ENCODE data around the gene KIF21A.
"Not testable (repeated sequence)": the region's sequence is repeated elsewhere in the genome, so short reads cannot be mapped to it uniquely, and the experiment has no call there.

KIF21A gene

GRCh38 chr12:39443081-39443928, at the start of gene KIF21A:
Gene KIF21A, minus strand, starts transcription at chr12:39443120. Its CDS starts 150 bp downstream, at chr12:39442970.
- in situ Hi-C loops (cut with MboI; ENCODE audit: low sequenced_read_pairs): no loop called here

DNA sequence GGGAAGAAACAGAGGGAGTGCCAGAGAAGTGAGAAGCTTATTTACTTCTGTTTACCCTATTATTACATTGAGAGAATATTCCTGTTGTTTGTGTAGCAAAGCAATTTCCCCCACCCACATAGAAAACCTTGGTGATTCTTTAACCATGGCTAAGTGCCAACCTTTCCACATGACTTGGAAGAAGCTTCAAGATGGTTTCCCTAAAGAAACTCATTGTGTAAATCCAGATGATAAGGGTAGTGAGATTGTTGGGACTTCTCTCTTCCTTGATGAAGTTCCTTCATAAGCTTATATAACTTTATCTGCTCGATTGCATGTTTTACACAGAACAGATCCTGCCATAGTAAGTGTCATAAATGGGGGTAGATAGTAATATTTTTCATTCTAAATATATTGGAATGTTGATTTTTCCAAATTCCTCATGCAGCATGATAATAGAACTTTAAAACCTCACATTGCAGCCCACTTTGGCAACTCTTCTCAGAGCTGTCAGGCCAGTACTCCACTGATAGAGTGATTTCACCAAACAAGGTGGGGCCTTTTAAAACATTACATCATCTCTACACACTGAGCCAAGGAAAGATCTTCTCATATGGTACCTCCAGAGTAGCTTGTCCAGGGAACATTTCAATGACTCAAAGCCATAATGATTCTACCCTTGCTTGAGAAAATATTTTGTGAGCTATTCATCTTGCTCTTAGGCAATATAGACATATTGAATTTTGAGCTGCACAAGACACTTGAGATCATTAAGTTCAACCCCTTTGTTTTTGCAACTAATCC, 47.8 kb upstream of the KIF21A start:
- in situ Hi-C loops (cut with MboI; ENCODE audit: low sequenced_read_pairs): no loop called here

DNA sequence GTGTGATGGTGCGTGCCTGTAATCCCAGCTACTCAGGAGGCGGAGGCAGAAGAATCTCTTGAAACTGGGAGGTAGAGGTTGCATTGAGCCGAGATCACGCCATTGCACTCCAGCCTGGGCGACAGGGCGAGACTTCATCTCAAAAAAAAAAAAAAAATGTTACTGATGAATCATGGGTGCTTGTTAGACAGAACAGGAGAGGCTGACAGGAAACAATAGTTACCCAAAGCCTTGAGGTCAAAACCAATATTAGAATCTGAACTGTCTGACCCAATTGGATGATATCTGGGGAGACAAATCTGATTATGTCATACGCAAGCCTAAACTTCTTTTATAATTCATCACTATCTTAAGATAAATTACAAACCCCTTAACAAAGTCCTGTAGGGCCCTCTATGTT, 40.7 kb upstream of the KIF21A start:
- in situ Hi-C loops (cut with MboI; ENCODE audit: low sequenced_read_pairs): no loop called here

GRCh38 chr12:39483042-39483441, 40.1 kb upstream of the KIF21A start:
- in situ Hi-C loops (cut with MboI; ENCODE audit: low sequenced_read_pairs): no loop called here

DNA sequence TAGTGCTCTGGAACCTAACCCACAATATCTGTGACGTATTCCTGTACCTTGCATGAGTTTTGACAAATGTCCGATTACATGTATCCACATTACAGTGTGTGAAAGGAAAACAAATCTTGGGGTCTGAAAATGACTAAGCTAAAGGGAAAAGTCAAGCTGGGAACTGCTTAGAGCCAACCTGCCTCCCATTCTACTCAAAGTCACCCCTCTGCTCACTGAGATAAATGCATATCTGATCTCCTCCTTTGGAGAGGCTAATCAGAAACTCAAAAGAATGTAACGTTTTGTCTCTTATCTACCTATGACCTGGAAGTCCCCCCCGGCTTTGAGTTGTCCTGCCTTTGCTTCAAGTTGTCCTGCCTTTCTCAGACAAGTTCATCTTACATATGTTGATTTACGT, 34.0 kb upstream of the KIF21A start:
- in situ Hi-C loops (cut with MboI; ENCODE audit: low sequenced_read_pairs): no loop called here

DNA sequence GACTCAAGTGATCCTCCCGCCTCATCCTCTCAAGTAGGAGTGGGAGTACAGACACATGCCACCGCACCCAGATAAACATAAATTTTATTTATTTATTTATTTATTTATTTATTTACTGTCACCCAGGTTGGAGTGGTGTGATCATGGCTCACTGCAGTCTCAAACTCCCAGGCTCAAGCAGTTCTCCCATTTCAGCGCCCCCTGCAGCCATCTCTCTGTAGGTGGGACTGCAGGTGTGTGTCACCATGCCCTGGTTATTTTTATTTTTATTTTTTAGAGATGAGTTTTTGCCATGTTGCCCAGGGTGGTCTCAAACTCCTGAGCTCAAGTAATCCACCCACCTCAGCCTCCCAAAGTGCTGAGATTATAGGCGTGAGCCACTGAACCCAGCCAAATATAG, 33.2 kb upstream of the KIF21A start:
- in situ Hi-C loops (cut with MboI; ENCODE audit: low sequenced_read_pairs): no loop called here

- in situ Hi-C loops (cut with MboI; ENCODE audit: low sequenced_read_pairs): not testable (repeated sequence)
Measured at GRCh38 chr12:39475136-39475535, 32.2 kb upstream of the KIF21A start.

GRCh38 chr12:39467432-39467870, 24.5 kb upstream of the KIF21A start:
- in situ Hi-C loops (cut with MboI; ENCODE audit: low sequenced_read_pairs): no loop called here

DNA sequence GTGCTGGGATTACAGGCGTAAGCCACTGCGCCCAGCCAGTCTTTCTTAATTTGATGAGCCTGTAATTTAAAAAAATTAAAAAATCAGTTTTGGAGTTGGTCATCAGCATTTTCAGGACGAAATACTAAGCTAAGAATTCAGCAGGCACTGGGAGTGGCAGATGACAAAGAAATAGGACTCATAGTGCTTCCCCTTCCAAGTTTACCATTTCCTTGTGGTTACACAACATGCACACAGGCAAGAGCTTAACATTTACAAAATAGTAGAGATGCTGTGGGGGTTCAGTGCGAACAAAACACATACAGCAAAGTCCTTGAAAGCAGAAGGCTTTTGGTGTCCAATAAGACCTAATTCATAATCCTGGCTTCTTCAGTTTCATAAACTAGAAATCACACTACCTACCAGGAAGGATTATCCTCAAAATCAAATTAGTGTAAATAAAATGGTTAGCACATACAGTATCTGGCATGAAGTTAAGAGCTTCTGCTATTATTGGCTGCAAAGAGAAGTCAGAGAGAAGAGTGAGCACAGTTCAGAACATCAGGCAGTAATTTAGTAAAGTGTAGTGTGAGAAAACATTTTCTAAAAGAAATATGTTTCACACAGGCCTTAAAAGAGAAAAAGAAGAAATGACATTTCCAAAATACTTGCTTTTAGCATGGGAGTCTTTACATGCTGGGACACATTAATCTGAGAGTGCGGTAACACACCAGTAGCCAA, 22.2 kb upstream of the KIF21A start:
- in situ Hi-C loops (cut with MboI; ENCODE audit: low sequenced_read_pairs): no loop called here

DNA sequence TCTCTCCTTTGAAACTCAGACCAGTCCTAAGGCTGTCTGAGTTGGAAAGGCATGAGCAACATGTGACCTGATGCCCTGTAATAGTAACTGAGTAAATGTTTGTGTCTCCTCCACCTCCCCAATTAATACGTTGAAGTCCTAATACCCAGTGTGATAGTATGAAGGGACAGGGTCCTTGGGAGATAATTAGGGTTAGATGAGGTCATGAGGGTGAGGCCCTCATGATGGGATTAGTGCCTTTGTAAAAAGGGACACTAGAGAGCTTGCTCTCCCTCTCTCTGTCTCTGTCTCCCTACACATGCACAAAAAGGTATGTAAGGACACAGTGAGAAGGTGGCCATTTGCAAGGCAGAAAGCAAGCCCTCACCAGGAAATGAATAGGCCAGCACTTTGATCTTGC, 18.1 kb upstream of the KIF21A start:
- in situ Hi-C loops (cut with MboI; ENCODE audit: low sequenced_read_pairs): no loop called here

DNA sequence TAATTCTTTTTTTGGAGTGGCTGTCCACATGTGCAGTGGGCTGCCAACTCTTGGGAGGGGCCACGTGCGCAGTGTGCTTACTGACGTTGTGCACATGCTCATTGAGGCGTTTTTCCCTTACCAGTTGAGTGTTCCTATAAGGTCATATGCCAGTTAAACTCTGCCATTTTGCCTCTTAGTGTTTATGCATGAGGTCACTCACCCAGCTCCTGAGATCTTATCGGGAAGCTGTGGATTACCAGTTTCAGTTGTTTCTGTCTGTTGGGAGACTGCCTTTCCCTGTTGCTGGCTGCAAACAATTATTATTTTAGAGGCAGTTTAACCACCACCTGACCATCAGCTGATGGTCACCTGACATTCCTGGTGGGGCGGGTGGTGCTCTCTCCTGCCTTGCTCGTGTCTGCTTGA, 16.1 kb upstream of the KIF21A start:
- in situ Hi-C loops (cut with MboI; ENCODE audit: low sequenced_read_pairs): no loop called here

DNA sequence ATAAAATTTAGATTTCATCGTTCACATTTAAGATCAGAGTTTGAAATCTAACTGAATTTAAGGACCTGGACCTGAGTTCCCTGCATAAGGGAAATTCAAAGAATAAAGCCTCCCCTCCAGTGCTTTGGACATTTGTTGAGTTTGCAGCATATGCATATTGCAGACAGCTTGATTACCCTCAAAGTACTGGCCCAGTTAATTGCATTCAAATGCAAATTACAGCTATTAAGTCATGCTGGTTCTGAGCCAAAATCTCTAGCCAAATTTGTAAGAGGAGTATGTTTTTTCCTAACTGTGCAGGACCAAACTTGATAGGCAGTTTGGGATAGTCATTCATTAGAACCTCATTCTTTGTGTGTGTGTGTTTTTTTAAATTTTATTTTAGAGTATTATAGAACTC, 9.1 kb upstream of the KIF21A start:
- in situ Hi-C loops (cut with MboI; ENCODE audit: low sequenced_read_pairs): no loop called here

DNA sequence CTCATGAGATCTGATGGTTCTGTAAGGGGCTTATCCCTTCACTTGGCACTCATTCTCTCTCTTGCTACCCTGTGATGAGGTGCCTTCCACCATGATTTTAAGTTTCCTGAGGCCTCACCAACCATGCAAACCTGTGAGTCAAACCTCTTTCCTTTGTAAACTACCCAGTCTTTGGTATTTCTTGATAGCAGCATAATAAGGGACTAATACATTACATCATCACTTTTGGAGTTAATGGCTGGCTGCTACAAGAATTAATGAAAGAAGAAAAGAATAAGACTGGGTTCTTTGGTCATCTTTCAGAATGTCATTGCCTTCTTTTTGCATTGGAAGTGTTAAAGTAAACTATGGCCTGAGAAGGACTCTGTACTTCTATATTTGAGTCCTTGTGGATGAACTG, 5.1 kb upstream of the KIF21A start:
- in situ Hi-C loops (cut with MboI; ENCODE audit: low sequenced_read_pairs): no loop called here

DNA sequence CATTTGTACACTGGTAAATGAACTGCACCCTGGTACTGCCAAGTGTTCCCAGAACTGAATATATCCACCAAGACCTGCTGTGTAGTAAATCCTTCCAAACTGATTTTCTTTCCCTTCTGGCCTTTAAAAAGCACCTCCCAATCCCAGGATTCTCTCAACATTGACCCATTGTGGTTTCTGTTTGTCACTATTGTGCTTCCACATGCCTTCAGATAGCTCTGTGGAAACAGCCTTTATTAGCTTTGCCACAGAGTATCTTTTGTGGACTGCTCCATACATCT, 949 bp upstream of the KIF21A start:
- in situ Hi-C loops (cut with MboI; ENCODE audit: low sequenced_read_pairs): no loop called here

- in situ Hi-C loops (cut with MboI; ENCODE audit: low sequenced_read_pairs): no loop called here
Measured at GRCh38 chr12:39442831-39443080, 164 bp downstream of the KIF21A start.

DNA sequence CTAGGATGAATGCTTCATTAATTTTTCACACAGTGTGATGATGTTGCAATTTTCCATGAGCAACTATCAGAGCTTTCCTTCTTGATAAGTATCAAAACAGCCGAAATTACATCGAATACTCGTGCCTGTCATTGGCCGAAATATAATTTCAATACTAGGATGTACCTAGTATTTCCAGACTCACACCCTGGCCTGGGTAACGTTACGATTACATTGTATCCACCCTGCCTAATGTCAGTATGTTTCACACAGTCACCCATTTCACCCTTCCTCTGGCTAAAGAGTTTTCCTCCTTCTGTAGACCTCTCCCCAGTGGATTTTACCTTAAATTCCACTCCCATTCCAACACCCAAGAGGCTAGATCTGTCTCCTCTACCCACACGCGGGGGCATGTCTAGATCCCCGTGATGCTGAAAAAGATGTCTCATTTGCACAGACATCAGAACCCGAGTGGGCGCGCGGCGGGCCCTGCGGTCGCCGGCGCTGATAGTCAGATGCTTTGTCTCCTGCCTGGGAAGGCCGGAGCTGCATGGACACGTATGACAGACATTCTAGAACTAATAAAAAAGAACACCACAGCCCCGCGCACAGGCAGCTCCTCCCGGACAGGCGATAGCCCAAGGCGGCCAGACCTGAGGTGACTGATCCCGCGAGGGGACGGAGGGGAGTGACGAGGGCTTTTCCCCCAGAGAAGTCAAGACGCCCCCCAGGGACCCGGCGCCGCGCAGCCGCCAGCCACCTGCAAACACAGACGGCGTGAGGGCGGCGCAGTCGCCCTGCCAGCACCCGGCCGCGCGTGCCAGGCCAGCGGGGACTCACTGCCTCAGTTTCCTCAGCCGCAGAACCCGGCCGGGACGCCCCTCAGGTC, 723 bp downstream of the KIF21A start:
- in situ Hi-C loops (cut with MboI; ENCODE audit: low sequenced_read_pairs): no loop called here

GRCh38 chr12:39441189-39441962, 1.5 kb downstream of the KIF21A start:
- in situ Hi-C loops (cut with MboI; ENCODE audit: low sequenced_read_pairs): no loop called here

DNA sequence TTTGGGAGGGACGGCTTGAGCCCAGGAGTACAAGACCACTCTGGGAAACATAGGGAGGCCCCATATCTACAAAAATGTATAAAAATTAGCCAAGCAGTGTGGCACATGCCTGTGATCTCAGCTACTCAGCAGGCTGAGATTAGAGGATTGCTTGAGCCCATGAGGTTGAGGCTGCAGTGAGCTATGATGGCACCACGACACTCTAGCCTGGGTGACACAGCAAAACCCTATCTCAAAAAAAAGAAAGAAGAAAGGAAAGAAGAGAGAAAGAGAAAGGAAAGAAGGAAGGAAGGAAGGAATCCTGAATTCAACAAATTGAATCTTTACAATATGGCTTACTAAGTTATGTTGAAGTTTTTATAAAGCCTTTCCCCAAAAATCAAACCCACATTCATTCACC, 2.1 kb downstream of the KIF21A start:
- in situ Hi-C loops (cut with MboI; ENCODE audit: low sequenced_read_pairs): no loop called here

GRCh38 chr12:39440101-39440500, 2.8 kb downstream of the KIF21A start:
- in situ Hi-C loops (cut with MboI; ENCODE audit: low sequenced_read_pairs): no loop called here

- in situ Hi-C loops (cut with MboI; ENCODE audit: low sequenced_read_pairs): no loop called here
Measured at GRCh38 chr12:39435531-39435930, 7.4 kb downstream of the KIF21A start.
